GM18907 (cell line): ENCODE measurements around the gene GORASP2.

Source experiments
- ATAC-seq: cut with Tn5 transposase; IDR thresholded peaks from one replicate; pipeline ENCODE4 v1.9.1; 2021; ENCODE audit warnings: mild to moderate bottlenecking, moderate library complexity; ENCODE audit not compliant: unreplicated experiment

The GORASP2 gene

GRCh38 chr2:170922634-170923494, 6.2 kb upstream of the GORASP2 start:
- ATAC-seq, result no peak

GRCh38 chr2:170923799-170924198, 5.3 kb upstream of the GORASP2 start:
- ATAC-seq, result no peak

- ATAC-seq, result no peak
Observed at GRCh38 chr2:170924969-170925368, 4.1 kb upstream of the GORASP2 start.

- ATAC-seq, result no peak
Observed at GRCh38 chr2:170925923-170926322, 3.1 kb upstream of the GORASP2 start.

DNA sequence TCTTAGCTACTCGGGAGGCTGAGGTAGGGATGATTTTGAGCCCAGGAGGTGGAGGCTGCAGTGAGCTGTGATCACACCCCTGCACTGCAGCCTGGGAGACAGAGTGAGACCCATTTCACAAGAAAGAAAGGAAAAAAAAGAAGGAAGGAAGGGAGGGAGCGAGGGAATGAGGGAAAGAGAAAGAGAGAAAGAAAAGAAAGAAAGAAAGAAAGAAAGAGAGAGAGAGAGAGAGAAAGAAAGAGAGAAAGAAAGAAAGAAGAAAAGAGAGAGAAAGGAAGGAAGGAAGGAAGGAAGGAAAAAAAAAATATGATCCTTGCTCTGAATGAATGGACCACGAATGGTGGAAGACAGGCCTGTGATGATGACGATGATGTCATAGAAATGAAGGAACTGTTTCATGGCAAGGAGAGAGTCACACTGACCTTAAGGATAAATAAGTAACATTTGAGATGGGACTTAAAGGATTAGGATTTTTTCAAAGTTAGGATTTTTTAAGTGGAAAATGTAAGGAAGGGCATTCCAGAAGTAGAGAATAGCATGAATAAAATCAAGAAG, 2.2 kb upstream of the GORASP2 start:
- no peak for ATAC-seq

- no peak for ATAC-seq
Observed at GRCh38 chr2:170928036-170928823, 823 bp upstream of the GORASP2 start.

DNA sequence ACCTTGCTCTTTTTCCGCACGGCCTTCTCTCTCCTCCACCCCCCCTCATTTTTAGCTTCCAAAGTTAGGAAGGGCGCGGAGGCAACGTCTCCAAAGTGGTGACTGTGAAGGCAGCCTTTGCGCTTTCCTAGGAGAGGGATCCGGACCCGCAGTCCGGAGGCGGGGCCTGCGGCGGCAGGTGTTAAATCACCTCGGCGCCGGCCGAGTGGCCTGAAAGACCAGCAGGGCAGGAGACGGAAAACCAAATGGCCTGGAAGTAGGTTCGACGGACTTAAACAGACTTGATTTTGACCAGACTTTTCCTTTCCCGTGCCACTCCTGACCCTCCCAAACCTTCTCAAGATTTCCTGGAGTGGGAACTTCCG, 615 bp downstream of the GORASP2 start:
- ATAC-seq, result peak; percentile 20

GRCh38 chr2:170930131-170930990, 1.3 kb downstream of the GORASP2 start:
- ATAC-seq, result peak; percentile 41

- ATAC-seq, result no peak
Observed at GRCh38 chr2:170930991-170931266, 1.9 kb downstream of the GORASP2 start.

DNA sequence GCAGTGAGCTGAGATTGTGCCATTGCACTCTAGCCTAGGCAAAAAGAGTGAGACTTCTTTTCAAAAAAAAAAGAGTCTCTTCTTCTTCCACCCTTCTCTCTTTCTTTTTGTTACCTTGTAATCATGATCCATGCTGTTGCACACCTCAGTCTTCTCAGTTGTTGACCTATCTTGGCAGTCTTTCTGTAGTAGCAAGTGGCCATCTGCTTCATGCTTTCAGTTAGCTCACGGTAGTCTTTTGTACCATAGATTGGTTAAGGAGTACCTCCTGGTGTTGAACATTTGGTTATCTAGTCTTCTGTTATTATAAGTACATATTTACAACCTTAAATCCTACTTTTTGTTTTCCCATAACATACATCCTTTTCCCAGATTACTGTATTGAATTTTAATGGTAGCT, 3.1 kb downstream of the GORASP2 start:
- no peak for ATAC-seq

DNA sequence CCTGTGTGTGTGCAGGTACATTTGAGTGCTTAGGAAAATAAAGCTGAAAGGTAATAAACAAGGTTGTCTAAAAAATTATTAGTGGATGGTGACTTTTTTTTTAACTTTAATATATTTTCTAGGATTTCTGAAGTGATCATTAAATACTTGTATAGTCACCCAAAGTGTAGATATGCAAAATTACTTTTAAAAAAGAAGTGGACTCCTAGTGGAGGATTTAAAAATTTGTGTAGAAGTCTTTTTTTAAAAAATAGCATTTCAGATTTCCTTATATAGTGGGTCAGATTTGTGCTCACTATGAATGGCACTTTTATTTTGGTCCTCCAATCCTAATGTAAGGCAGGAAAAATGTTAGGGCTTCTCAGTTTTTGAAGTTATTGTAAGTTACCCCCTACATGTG, 3.9 kb downstream of the GORASP2 start:
- ATAC-seq, result no peak

GRCh38 chr2:170937709-170938379, 8.8 kb downstream of the GORASP2 start:
- no peak for ATAC-seq

- no peak for ATAC-seq
Observed at GRCh38 chr2:170940066-170940465, 11.0 kb downstream of the GORASP2 start.

DNA sequence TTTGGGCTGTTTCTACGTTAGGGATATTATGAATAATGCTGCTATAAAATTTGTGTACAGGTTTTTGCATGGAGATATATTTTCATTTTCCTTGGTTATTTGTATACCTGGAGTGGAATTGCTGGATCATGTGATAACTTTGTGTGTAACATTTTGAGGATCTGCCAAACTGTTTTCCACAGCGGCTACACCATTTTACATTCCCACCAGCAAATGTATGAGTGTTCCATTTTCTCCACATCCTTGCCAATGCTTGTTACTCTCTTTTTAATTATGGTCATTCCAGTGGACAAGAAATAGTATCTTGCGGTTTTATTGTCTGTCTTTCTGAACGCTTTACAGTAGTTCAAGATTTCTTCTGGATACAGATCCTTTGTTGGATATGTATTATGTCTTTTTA, 13.6 kb downstream of the GORASP2 start:
- no peak for ATAC-seq

GRCh38 chr2:170943041-170943440, 14.0 kb downstream of the GORASP2 start:
- ATAC-seq, result no peak

- no peak for ATAC-seq
Observed at GRCh38 chr2:170943596-170943995, 14.5 kb downstream of the GORASP2 start.

GRCh38 chr2:170944545-170944944, 15.5 kb downstream of the GORASP2 start:
- no peak for ATAC-seq

GRCh38 chr2:170949415-170949814, 20.4 kb downstream of the GORASP2 start:
- no peak for ATAC-seq

DNA sequence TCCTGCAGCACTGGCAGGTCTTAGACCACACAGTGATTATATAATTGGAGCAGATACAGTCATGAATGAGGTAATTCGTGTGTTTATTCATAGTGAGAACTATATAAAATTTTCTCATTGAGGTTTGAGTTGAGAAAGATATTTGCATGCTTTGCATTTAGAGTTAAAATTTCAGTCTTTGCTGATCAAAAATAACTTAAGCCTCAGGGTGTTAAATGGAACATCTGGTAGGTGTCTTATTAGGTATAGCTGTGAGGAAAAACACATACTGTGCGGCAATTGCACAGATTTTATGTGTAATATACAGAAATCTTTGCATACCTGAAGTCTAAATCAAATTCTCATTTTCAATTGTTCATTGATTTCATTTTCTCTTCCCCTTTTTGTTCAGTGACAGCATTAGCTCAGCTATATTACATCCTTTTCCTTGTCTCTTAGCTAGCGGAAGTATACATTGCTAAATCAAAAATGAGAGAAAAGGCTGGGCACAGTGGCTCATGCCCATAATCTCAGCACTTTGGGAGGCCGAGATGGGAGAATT, 21.2 kb downstream of the GORASP2 start:
- peak; percentile 72 for ATAC-seq

DNA sequence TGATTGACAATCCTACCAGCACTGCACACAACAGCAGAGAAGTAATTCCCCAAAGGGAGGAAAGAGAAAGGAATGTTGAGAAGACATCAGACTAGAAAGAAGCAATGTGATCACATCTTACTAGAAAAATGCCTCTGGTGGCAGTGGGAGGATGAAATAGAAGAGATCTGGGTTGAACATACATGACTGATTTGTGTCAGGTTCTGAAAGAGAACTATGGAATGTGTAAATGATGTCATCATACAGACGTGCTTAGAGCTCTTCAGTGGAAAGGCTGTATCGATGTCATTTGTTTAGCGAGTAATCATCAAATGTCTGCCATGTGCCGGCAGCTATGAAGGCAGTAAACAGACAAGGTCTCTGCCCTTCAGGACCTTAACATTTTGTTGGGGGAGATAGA, 24.9 kb downstream of the GORASP2 start:
- no peak for ATAC-seq
